CD14-positive monocyte (primary cell): ENCODE measurements around the gene SLC25A11. TPM values are rescaled to one million over a fixed set of nuclear protein-coding genes. Genes with fewer than 3 reads are reported as not detected.

Experiments
- DNase-seq, 3 donors: peaks; one replicate each; pipeline ENCODE4 v3.0.0-alpha.2; 2011 to 2022
- H2AFZ ChIP-seq: 2 replicates; pipeline ENCODE4 v1.6.0; 2012; ENCODE audit warnings: mild to moderate bottlenecking, low read depth, low read length, inconsistent platforms; ENCODE audit not compliant: insufficient read depth, poor library complexity, severe bottlenecking
- H3K27ac ChIP-seq, 2 donors: 1 replicate in 1 of 2; 2 replicates in 1 of 2; pipeline ENCODE4 v1.5.1; 2012 to 2013; ENCODE audit warnings: low read length in 2 of 2, control low read depth in 1 of 2, inconsistent platforms in 1 of 2, low read depth in 1 of 2, mild to moderate bottlenecking in 1 of 2
- H3K27me3 ChIP-seq, 2 donors: one replicate each; pipeline versions ENCODE4 v1.6.0 to v1.6.1; 2011 to 2013; ENCODE audit warnings: low read length in 2 of 2; ENCODE audit not compliant: control insufficient read depth in 2 of 2, insufficient read depth in 2 of 2
- H3K36me3 ChIP-seq, 2 donors: replicated peaks in 1 of 2; 1 replicate in 1 of 2; 2 replicates in 1 of 2; pipeline versions ENCODE4 v1.5.1 to v1.6.1; 2012 to 2013; ENCODE audit warnings: low read length in 2 of 2, control low read depth in 1 of 2, inconsistent platforms in 1 of 2, mild to moderate bottlenecking in 1 of 2; ENCODE audit not compliant: insufficient read depth in 2 of 2, control insufficient read depth in 1 of 2
- H3K4me1 ChIP-seq, 2 donors: 1 replicate in 1 of 2; 2 replicates in 1 of 2; pipeline versions ENCODE4 v1.5.1 to v1.6.1; 2012 to 2013; ENCODE audit warnings: low read length in 2 of 2, control low read depth in 1 of 2, inconsistent platforms in 1 of 2, mild to moderate bottlenecking in 1 of 2, moderate library complexity in 1 of 2; ENCODE audit not compliant: insufficient read depth in 2 of 2, control insufficient read depth in 1 of 2
- H3K4me2 ChIP-seq: replicated peaks from 2 replicates; pipeline ENCODE3; 2012; ENCODE audit warnings: low read length, moderate library complexity, mild to moderate bottlenecking; ENCODE audit not compliant: poor library complexity, severe bottlenecking; ENCODE audit errors: extremely low read depth
- H3K4me3 ChIP-seq, 3 experiments: fragments of 200-600 bp in 1 of 3; sonication (generic) in 1 of 3; replicated peaks in 1 of 3; 1 replicate in 2 of 3; 2 replicates in 1 of 3; pipeline ENCODE4 v1.5.1; 2011 to 2013; ENCODE audit warnings: low read length in 3 of 3, mild to moderate bottlenecking in 3 of 3, control low read depth in 2 of 3, low read depth in 2 of 3, inconsistent platforms in 1 of 3, moderate library complexity in 1 of 3
- H3K79me2 ChIP-seq: 2 replicates; pipeline ENCODE4 v1.6.0; 2012; ENCODE audit warnings: mild to moderate bottlenecking, control low read depth, inconsistent platforms, low read length, moderate library complexity; ENCODE audit not compliant: insufficient read depth
- H3K9ac ChIP-seq: 2 replicates; pipeline ENCODE4 v1.6.0; 2017; ENCODE audit warnings: low read length, mild to moderate bottlenecking; ENCODE audit not compliant: insufficient read depth, poor library complexity, severe bottlenecking
- H3K9me3 ChIP-seq, 2 donors: replicated peaks in 1 of 2; 1 replicate in 1 of 2; 2 replicates in 1 of 2; pipeline versions ENCODE4 v1.5.1 to v1.6.1; 2012 to 2013; ENCODE audit warnings: low read length in 2 of 2, control low read depth in 1 of 2; ENCODE audit not compliant: control insufficient read depth in 1 of 2, insufficient read depth in 1 of 2
- H4K20me1 ChIP-seq: 2 replicates; pipeline ENCODE4 v1.6.0; 2012; ENCODE audit warnings: mild to moderate bottlenecking, low read length, control low read depth, moderate library complexity; ENCODE audit not compliant: insufficient read depth
- H3K27ac Mint-ChIP-seq, 7 donors: one replicate each; pipeline ENCODE4 v1.8.0; 2020; ENCODE audit warnings: mild to moderate bottlenecking in 7 of 7, mixed read lengths in 7 of 7, moderate library complexity in 6 of 7, inconsistent platforms in 2 of 7
- H3K27me3 Mint-ChIP-seq, 3 donors: one replicate each; pipeline ENCODE4 v1.8.0; 2021 to 2022; ENCODE audit warnings: low read depth in 3 of 3, mild to moderate bottlenecking in 3 of 3, mixed read lengths in 3 of 3, moderate library complexity in 3 of 3, inconsistent platforms in 1 of 3
- H3K36me3 Mint-ChIP-seq, 2 donors: one replicate each; pipeline ENCODE4 v1.8.0; 2020; ENCODE audit warnings: mixed read lengths in 2 of 2, inconsistent platforms in 1 of 2, mild to moderate bottlenecking in 1 of 2
- H3K4me1 Mint-ChIP-seq: one replicate; pipeline ENCODE4 v1.8.0; 2020; ENCODE audit warnings: mild to moderate bottlenecking, mixed read lengths
- H3K4me3 Mint-ChIP-seq, 2 donors: one replicate each; pipeline ENCODE4 v1.8.0; 2020; ENCODE audit warnings: mild to moderate bottlenecking in 2 of 2, mixed read lengths in 2 of 2, moderate library complexity in 1 of 2
- H3K9me3 Mint-ChIP-seq, 7 donors: one replicate each; pipeline ENCODE4 v1.8.0; 2020 to 2022; ENCODE audit warnings: mixed read lengths in 7 of 7, mild to moderate bottlenecking in 6 of 7, moderate library complexity in 6 of 7, inconsistent platforms in 2 of 7
- CTCF ChIP-seq: fragments of 200-600 bp; IDR thresholded peaks from one replicate; pipeline ENCODE4 v1.8.0; 2022; ENCODE audit warnings: antibody characterized with exemption, mild to moderate bottlenecking
- WGBS: methylation state at CpG from one replicate; pipeline ENCODE4 v1.1.5; 2013; ENCODE audit warnings: missing lambda C conversion rate; ENCODE audit not compliant: insufficient coverage; 5-methylcytosine and 5-hydroxymethylcytosine counted together
- intact Hi-C, 2 donors: fragments of 100-400 bp; cut with micrococcal nuclease; formaldehyde crosslinking; loops; one replicate each; pipeline versions ENCODE4 v1.15.0 to v1.15.1; 2023
- polyA plus RNA-seq, 3 donors: library from polyadenylated mRNA; depleted of rRNA in 1 of 3; unstranded in 2 of 3; stranded (reverse) in 1 of 3; fragments of 300-500 nt in 2 of 3; fragments of >200 nt in 1 of 3; fragmentation: Illumina TruSeq in 2 of 3; gene quantifications; 1 replicate in 2 of 3; 2 replicates in 1 of 3; pipeline ENCODE4 v1.2.3, GENCODE V29; 2012 to 2021

Gene SLC25A11
- polyA plus RNA-seq, 3 donors, result 65.2 to 138 (median 111) TPM

GRCh38 chr17:4950075-4950745 is 10.4 kb upstream of the SLC25A11 start:
- H3K79me2 ChIP-seq, result peaks cover 40% of the 10 kb centered on the region
- H3K4me2 ChIP-seq, result peak overlapping the region; percentile 98
- H3K27ac Mint-ChIP-seq, result peak overlapping the region; percentile 89 to 98 (median 93)
- H3K4me3 ChIP-seq, result peak overlapping the region; percentile 21 to 94 (median 56)
- under 1% methylated on average over 40 of the region's 52 CpGs for WGBS
- no peaks in the 10 kb centered on the region for H3K27me3 ChIP-seq
- H3K27me3 Mint-ChIP-seq, result peaks cover 2 to 8% (median 3%) of the 10 kb centered on the region in 3 donors
- H3K9me3 ChIP-seq, result no peaks in the 10 kb centered on the region
- H3K9me3 Mint-ChIP-seq, result no peaks in the 10 kb centered on the region
- H3K4me1 Mint-ChIP-seq, result peaks cover 33% of the 10 kb centered on the region
- peak in 2 of 3 donors; percentile 36 to 56 for DNase-seq
- H3K27ac ChIP-seq, result peak overlapping the region; percentile 94
- H3K36me3 ChIP-seq, result peaks cover 15 to 16% of the 10 kb centered on the region in 2 donors
- peak overlapping the region; percentile 80 to 88 for H3K4me3 Mint-ChIP-seq
- peaks cover 16 to 18% of the 10 kb centered on the region in 2 donors for H3K36me3 Mint-ChIP-seq
- peak overlapping the region; percentile 70 for H2AFZ ChIP-seq
- peaks cover 31 to 48% of the 10 kb centered on the region in 2 donors for H3K4me1 ChIP-seq
- no peak for TF ChIP-seq CTCF
- intact Hi-C loops, result loop anchor here in 1 of 2 donors (5.0 kb wide), 1 partner anchor 37 kb away; the partner anchor contains the start of gene CAMTA2
- H3K9ac ChIP-seq, result peak overlapping the region; percentile 80
- H4K20me1 ChIP-seq, result peaks cover 32% of the 10 kb centered on the region

- peak overlapping the region; percentile 77 to 97 for H3K4me3 Mint-ChIP-seq
- WGBS, result 0% methylated on average over 62 of the region's 75 CpGs
- H3K27me3 ChIP-seq, result no peaks in the 10 kb centered on the region
- peaks cover 38 to 55% of the 10 kb centered on the region in 2 donors for H3K4me1 ChIP-seq
- peak overlapping the region; percentile 80 for H3K9ac ChIP-seq
- H3K4me1 Mint-ChIP-seq, result peaks cover 40% of the 10 kb centered on the region
- peak overlapping the region; percentile 89 to 99 (median 98) for H3K27ac Mint-ChIP-seq
- DNase-seq, result peak; percentile 76 to 90 (median 79)
- peaks cover 2 to 8% (median 3%) of the 10 kb centered on the region in 3 donors for H3K27me3 Mint-ChIP-seq
- no peak for TF ChIP-seq CTCF
- no peaks in the 10 kb centered on the region for H3K9me3 ChIP-seq
- H3K36me3 ChIP-seq, result peaks cover 17 to 21% of the 10 kb centered on the region in 2 donors
- peak overlapping the region; percentile 98 for H3K4me2 ChIP-seq
- H3K79me2 ChIP-seq, result peaks cover 47% of the 10 kb centered on the region
- H4K20me1 ChIP-seq, result peaks cover 39% of the 10 kb centered on the region
- H2AFZ ChIP-seq, result peak overlapping the region; percentile 58
- H3K4me3 ChIP-seq, result peak overlapping the region; percentile 92 to 95 (median 94)
- no peaks in the 10 kb centered on the region for H3K9me3 Mint-ChIP-seq
- peaks cover 21 to 25% of the 10 kb centered on the region in 2 donors for H3K36me3 Mint-ChIP-seq
- intact Hi-C loops, result loop anchor here (1.0 to 5.0 kb wide), 5 partner anchors 17 to 182 kb away; partner anchors contain the start of genes SPAG7 (in 2 of the 2), CAMTA2 (in 1 of the 2) and CHRNE (in 1 of the 2)
- peak overlapping the region; percentile 94 for H3K27ac ChIP-seq
These were observed 9.7 kb upstream of the SLC25A11 start for GRCh38 chr17:4949321-4950074.
